Measurements from ENCODE around the gene LRRC27. TPM values are rescaled to one million over a fixed set of nuclear protein-coding genes. Genes with fewer than 3 reads are reported as not detected.
A peak's percentile ranks its signal among the peaks of the same experiment; 100 is the strongest.
"Not testable (repeated sequence)": the region's sequence is repeated elsewhere in the genome, so short reads cannot be mapped to it uniquely, and the experiment has no call there.

LRRC27 gene
- 15.1 TPM for total RNA-seq

DNA sequence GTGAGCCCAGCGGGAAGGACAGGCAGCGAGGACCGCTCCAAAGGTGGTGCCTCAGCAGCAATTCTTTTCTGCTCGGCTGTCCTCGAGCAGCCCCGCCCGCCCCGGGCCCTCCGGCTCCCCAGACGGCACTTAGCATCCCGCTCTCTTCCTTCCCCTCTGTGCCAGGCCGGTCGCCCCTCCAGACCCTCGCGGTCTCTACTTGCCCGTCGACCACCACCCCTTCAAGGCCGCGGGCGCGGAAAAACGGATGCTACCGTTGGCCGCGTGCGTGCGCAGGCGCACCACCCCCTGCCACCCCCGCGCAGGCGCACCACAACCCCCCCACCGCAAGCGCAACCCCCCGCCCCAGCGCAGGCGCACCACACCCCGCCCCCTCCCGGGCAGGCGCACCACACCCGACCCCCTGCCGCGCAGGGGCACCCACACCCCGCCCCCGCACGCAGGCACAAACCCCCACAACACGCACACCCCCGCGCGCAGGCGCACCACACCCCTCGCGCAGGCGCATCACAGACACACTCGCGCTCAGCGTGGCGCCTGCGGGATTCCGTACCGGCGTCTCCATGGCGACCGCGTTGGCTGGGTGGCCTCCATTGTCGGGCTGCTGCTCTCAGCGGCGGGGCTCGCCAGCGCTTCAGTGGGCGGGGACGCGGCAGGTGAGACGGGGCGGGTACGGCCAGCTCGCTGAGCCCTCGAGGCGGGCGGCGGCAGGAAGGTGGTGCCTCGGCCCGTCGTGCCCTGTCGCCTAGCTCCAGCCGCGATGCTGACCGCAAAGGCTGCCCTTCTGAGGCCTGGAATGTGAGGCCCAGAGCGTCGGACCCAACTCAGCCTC is at the start of gene LRRC27:
Gene LRRC27 (plus strand): TSS at position 593 of the 832 bp plus-strand sequence. CDS start 1,332 bp downstream, outside the sequence.
- DNase-seq (ENCODE audit: low spot score) = peak; percentile 100

GRCh38 chr10:132282667-132283603 is 49.1 kb upstream of the LRRC27 start:
- no peak for DNase-seq (ENCODE audit: low spot score)

DNA sequence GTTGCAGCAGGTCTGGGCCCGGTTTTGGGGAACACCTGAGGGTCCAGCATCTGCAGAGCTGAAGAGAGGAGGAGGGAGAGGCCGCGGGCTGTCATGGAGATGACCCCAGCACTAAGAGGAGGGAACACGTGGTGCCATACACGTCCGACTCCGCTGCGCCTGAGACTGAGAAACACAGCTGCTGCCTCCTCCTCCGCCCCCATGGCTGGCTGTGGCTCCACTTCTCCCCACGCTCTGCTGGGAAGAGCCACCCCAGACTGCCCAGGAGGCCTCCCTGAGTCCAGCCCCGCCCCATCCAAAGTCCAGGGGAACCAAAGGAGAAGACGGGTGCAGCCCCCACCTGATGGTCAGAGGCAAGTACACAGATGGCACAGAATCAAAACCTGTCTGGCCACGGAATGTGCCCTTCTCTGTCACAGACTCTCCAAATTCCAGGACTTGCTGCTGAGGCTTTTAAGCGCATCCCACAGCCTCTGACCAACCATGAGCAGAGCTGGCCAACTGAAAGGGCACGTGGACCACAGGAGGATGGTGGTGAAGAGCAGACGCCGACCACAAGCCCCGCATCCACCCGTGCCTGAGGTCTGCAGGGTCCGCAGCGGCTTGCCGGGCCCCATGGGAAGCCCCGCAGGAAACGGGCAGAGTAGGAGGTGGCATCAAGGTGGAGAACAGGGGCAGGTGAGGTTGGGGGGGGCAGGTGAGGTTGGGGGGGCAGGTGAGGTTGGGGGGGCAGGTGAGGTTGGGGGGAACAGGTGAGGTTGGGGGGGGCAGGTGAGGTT is 48.2 kb upstream of the LRRC27 start:
- no peak for DNase-seq (ENCODE audit: low spot score)

- DNase-seq (ENCODE audit: low spot score) = no peak
These were observed 42.6 kb upstream of the LRRC27 start for GRCh38 chr10:132289439-132289838.

DNA sequence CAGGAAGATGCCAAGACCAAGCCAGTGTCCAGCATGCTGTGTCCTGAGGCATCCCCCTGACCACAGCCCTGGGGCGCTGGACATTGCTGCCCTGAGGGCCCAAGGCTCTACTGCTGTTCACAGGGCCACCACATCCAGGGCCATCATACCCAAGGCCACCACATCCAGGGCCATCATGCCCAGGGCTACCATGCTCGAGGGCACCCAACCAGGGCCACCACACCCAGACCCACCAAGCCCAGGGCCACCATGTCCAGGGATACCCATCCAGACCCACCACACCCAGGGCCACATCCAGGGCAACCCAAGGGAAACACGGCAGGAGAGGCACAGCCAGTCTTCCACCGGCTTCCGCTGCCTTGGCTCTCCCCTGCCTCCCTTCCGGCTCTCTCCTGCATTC is 41.4 kb upstream of the LRRC27 start:
- DNase-seq (ENCODE audit: low spot score) = no peak

- DNase-seq (ENCODE audit: low spot score) = no peak
These were observed 40.2 kb upstream of the LRRC27 start for GRCh38 chr10:132291826-132292225.

GRCh38 chr10:132292287-132293200 is 39.4 kb upstream of the LRRC27 start:
- DNase-seq (ENCODE audit: low spot score) = no peak

GRCh38 chr10:132293201-132293812 is 38.7 kb upstream of the LRRC27 start:
- DNase-seq (ENCODE audit: low spot score) = no peak

DNA sequence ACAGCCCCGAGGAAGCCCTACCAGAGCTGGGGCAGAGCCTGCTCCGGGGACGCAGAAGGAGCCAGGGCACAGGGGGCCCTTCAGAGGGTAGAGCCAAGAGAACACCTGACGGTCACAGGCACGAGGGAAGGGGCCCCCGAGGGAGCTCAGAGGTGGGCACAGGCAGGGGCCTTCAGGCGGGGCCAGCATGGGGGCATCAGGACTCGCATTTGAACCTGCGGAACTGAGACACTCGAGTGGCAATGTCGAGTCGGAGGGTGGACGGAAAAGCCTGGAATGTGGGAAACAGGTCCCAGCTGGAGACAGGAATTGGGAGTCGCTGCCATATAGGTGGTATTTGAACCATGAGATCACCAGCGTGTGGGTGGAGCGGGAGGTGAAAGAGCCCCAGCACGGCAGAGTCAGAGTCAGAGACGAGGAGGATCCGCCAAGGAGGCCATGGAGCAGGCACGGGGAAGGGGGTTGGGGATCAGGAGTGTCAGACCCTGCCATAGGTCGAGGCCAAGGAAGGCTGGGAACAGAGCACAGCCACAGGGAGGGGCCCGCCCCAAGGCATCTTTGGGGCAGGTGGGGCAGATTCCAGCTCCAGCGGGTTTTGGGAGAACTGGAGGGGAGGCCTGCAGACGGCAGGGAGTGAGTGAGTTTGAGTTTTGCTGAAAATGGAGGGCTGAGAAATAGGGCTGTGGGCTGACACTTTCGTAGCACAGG is 38.0 kb upstream of the LRRC27 start:
- DNase-seq (ENCODE audit: low spot score) = no peak

GRCh38 chr10:132294561-132295318 is 37.3 kb upstream of the LRRC27 start:
- no peak for DNase-seq (ENCODE audit: low spot score)

- not testable (repeated sequence) for DNase-seq (ENCODE audit: low spot score)
These were observed 36.5 kb upstream of the LRRC27 start for GRCh38 chr10:132295481-132295880.

DNA sequence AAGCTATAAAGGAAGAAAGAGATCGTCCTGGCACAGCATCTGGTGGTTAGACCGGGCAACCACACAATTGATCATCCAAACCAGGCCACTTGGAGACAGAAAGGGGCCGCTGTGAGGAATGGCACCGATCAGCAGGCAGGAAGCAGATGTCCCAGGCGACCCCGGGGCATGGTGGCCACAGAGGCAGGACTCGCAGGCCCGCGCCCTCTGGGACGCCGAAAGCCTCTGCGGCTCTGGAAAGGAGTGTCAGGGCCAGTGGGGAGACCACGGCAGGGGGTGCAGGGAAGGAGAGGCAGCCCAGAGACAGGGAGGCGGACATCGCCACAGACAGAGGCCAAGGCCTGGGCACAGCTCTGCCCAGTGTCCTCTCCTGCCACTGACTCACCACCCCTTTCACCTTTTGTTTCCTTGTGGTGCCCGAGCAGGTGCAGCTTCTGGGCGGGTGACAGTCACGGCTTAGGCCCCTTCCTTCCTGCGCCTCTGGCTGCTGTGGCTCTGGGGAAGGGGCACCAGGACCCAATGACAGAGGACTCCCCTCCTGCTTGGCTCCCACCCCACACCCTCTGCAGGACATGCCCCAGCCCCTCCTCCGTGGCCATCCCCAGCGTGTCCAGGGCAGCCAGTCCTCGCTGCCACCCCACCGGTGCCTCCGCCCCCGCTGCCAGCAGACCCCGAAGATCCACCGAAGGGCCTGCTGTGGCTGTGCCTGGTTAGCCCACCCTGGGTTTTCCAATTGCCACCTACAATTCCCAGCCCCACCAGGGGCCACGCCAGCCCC is 35.1 kb upstream of the LRRC27 start:
- DNase-seq (ENCODE audit: low spot score) = no peak

DNA sequence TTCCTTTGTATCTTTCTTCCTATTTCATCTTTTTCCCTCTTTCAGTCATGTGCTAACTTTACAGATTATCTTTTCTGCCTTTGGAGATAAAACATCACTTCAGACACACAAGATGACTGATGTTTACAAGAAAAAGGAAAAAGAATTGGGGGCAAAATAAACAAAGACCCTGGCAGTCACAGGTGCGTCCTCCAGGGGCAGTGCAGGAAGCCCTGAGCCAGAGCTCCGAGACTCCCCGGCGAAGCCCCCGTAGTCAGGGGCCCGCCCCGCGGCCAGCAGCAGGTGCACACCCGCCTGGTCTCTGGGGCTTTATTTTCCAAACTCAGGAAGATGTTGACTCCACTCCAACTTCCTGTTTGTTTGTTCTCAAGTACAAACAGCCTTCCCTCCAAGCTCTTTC is 34.5 kb upstream of the LRRC27 start:
- DNase-seq (ENCODE audit: low spot score) = no peak

- DNase-seq (ENCODE audit: low spot score) = no peak
These were observed 33.7 kb upstream of the LRRC27 start for GRCh38 chr10:132298038-132298881.

GRCh38 chr10:132299371-132300336 is 32.3 kb upstream of the LRRC27 start:
- DNase-seq (ENCODE audit: low spot score) = no peak

DNA sequence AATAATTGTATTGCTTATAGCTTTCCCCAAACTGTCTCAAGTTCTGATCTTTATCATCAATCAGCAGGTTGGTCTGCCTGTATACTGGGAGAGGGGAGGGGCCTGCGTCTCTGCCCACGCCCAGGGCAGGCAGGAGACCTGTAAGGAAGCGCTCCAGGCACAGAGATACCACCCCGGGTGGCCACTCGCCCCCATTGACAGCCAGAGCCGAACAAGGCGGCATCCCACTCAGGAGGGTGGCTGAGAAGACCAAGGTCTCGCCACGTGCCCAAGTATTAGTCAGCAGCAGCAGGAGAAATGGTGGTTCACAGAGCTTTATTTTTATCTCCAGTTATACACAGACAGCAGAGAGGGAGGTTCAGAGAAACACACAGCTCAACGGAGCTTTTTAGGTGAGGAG is 31.4 kb upstream of the LRRC27 start:
- no peak for DNase-seq (ENCODE audit: low spot score)
